HEK293 (cell line): ENCODE data around the gene PIPOX.
A peak's percentile ranks its signal among the peaks of the same experiment; 100 is the strongest.

Experiments used
- CTCF ChIA-PET: fragments of 350-600 bp; formaldehyde crosslinking; extraction: SDS; loops from one replicate; lab custom pipeline; 2021; ENCODE audit warnings: antibody characterized with exemption; lab: Yijun Ruan, JAX
- POLR2A ChIA-PET: fragments of 300-600 bp; formaldehyde crosslinking; extraction: SDS; loops from one replicate; lab custom pipeline; 2020; ENCODE audit warnings: antibody characterized with exemption, inconsistent platforms; lab: Yijun Ruan, JAX
- H3K27ac ChIP-seq: fragments of 200-500 bp; sonication (Bioruptor generic); 2 replicates; pipeline ENCODE4 v1.5.1; 2014; ENCODE audit warnings: low read depth, low read length, control low read depth, inconsistent platforms; ENCODE audit errors: extremely low read depth
- H3K36me3 ChIP-seq, 2 experiments: fragments of 200-500 bp in 1 of 2; sonication (Bioruptor generic) in 1 of 2; 1 replicate in 1 of 2; 2 replicates in 1 of 2; pipeline ENCODE4 v1.5.1; 2014 to 2017; ENCODE audit warnings: inconsistent platforms in 2 of 2, low read length in 2 of 2; ENCODE audit not compliant: control insufficient read depth in 2 of 2, insufficient read depth in 1 of 2
- H3K4me1 ChIP-seq: fragments of 200-500 bp; sonication (Bioruptor generic); 2 replicates; pipeline ENCODE4 v1.5.1; 2014; ENCODE audit warnings: mild to moderate bottlenecking, low read length, inconsistent platforms; ENCODE audit not compliant: control insufficient read depth, insufficient read depth
- H3K4me3 ChIP-seq: 2 replicates; pipeline ENCODE4 v1.5.1; 2011; ENCODE audit warnings: low read depth, mild to moderate bottlenecking, control low read depth, low read length, moderate library complexity
- H3K9me3 ChIP-seq: fragments of 200-500 bp; sonication (Bioruptor generic); 2 replicates; pipeline ENCODE4 v1.5.1; 2014; ENCODE audit warnings: low read depth, low read length, inconsistent platforms; ENCODE audit not compliant: control insufficient read depth, insufficient read depth
- CTCF ChIP-seq: fragments of 450-650 bp; formaldehyde crosslinking; IDR thresholded peaks from 2 replicates; pipeline ENCODE4 v1.5.1; 2016; ENCODE audit warnings: missing biosample characterization, missing genetic modification characterization
- GLIS2 ChIP-seq: fragments of 450-650 bp; formaldehyde crosslinking; IDR thresholded peaks from 2 replicates; pipeline ENCODE4 v1.5.1; 2016; ENCODE audit warnings: missing biosample characterization, missing genetic modification characterization
- MYNN ChIP-seq: fragments of 450-650 bp; formaldehyde crosslinking; IDR thresholded peaks from 2 replicates; pipeline ENCODE4 v1.5.1; 2016; ENCODE audit warnings: missing biosample characterization, missing genetic modification characterization, borderline replicate concordance
- PBX3 ChIP-seq: sonication (generic); formaldehyde crosslinking; IDR thresholded peaks from 2 replicates; pipeline ENCODE4 v1.8.1; 2022; ENCODE audit warnings: mild to moderate bottlenecking, moderate library complexity, missing genetic modification reagents
- SALL2 ChIP-seq: fragments of 450-650 bp; formaldehyde crosslinking; IDR thresholded peaks from 2 replicates; pipeline ENCODE4 v1.5.0; 2017; ENCODE audit warnings: missing biosample characterization, mild to moderate bottlenecking, missing genetic modification characterization, borderline replicate concordance
- ZBTB26 ChIP-seq: fragments of 450-650 bp; formaldehyde crosslinking; optimal IDR thresholded peaks from 2 replicates; pipeline ENCODE3; 2016; ENCODE audit warnings: missing biosample characterization, mild to moderate bottlenecking, missing genetic modification characterization
- ZNF112 ChIP-seq: fragments of 450-650 bp; formaldehyde crosslinking; IDR thresholded peaks from 2 replicates; pipeline ENCODE4 v1.5.0; 2017; ENCODE audit warnings: missing biosample characterization, missing genetic modification characterization
- ZNF248 ChIP-seq: fragments of 450-650 bp; formaldehyde crosslinking; IDR thresholded peaks from 2 replicates; pipeline ENCODE4 v1.5.1; 2017; ENCODE audit warnings: missing biosample characterization, missing genetic modification characterization
- ZNF280C ChIP-seq: fragments of 450-650 bp; formaldehyde crosslinking; IDR thresholded peaks from 2 replicates; pipeline ENCODE4 v1.5.1; 2016; ENCODE audit warnings: missing biosample characterization, missing genetic modification characterization
- ZNF311 ChIP-seq: fragments of 450-650 bp; formaldehyde crosslinking; IDR thresholded peaks from 2 replicates; pipeline ENCODE4 v1.5.1; 2017; ENCODE audit warnings: missing biosample characterization, missing genetic modification characterization, borderline replicate concordance
- ZNF324 ChIP-seq: fragments of 450-650 bp; formaldehyde crosslinking; IDR thresholded peaks from 2 replicates; pipeline ENCODE4 v1.5.1; 2016; ENCODE audit warnings: missing biosample characterization, missing genetic modification characterization
- ZNF335 ChIP-seq: fragments of 450-650 bp; formaldehyde crosslinking; conservative IDR thresholded peaks from 2 replicates; pipeline ENCODE4 v1.5.1; 2016; ENCODE audit warnings: missing biosample characterization, missing genetic modification characterization
- ZNF341 ChIP-seq: fragments of 450-650 bp; formaldehyde crosslinking; IDR thresholded peaks from 2 replicates; pipeline ENCODE4; 2016; ENCODE audit warnings: low read depth, missing biosample characterization, missing genetic modification characterization
- ZNF398 ChIP-seq: fragments of 450-650 bp; formaldehyde crosslinking; IDR thresholded peaks from 2 replicates; pipeline ENCODE4 v1.5.1; 2017; ENCODE audit warnings: missing biosample characterization, missing genetic modification characterization
- ZNF488 ChIP-seq: fragments of 450-650 bp; formaldehyde crosslinking; IDR thresholded peaks from 2 replicates; pipeline ENCODE4 v1.5.1; 2016; ENCODE audit warnings: missing biosample characterization, missing genetic modification characterization
- ZNF513 ChIP-seq: fragments of 450-650 bp; IDR thresholded peaks from 2 replicates; pipeline ENCODE4 v1.5.1; 2018; ENCODE audit warnings: missing biosample characterization, missing genetic modification characterization
- ZNF639 ChIP-seq: fragments of 450-650 bp; formaldehyde crosslinking; IDR thresholded peaks from 2 replicates; pipeline ENCODE4 v1.5.1; 2016; ENCODE audit warnings: missing biosample characterization, missing genetic modification characterization
- ZNF692 ChIP-seq: fragments of 450-650 bp; formaldehyde crosslinking; IDR thresholded peaks from 2 replicates; pipeline ENCODE4 v1.5.1; 2016; ENCODE audit warnings: missing biosample characterization, missing genetic modification characterization
- ZSCAN4 ChIP-seq: fragments of 450-650 bp; formaldehyde crosslinking; IDR thresholded peaks from 2 replicates; pipeline ENCODE4 v1.5.1; 2017; ENCODE audit warnings: missing biosample characterization, missing genetic modification characterization

The PIPOX gene

GRCh38 chr17:29004081-29004692 lies 38.8 kb upstream of the PIPOX start (continued):
- TF ChIP-seq ZNF280C: no peak

GRCh38 chr17:29005936-29006511 lies 36.9 kb upstream of the PIPOX start, which contains the start of gene SEZ6:
TSS of gene SEZ6 (minus strand) at chr17:29006033. CDS start at chr17:29005869, 164 bp downstream.
- Histone ChIP-seq H3K4me3 (peak within 1 kb of the TSS; percentile 22), H3K36me3 (no peaks in the 10 kb centered on the region), H3K27ac (no peak within 1 kb of the TSS), H3K9me3 (no peaks in the 10 kb centered on the region), H3K4me1 (0 out of 2 replicates have a peak, but pooled peaks cover 2% of the 10 kb centered on the region)
- CTCF ChIA-PET: interaction anchor here (0.9 to 2.4 kb wide), 6 partner anchors 41 to 112 kb away, joined by 3 to 6 read pairs (median 4); no protein-coding TSS in a partner anchor
- POLR2A ChIA-PET: no interaction called here
- no peak for TF ChIP-seq MYNN (tag by site-specific recombination)
- TF ChIP-seq ZNF488 (tag by site-specific recombination): no peak
- TF ChIP-seq ZSCAN4: no peak
- TF ChIP-seq ZNF341 (tag by site-specific recombination): no peak
- no peak for TF ChIP-seq ZNF112
- no peak for TF ChIP-seq ZNF639
- TF ChIP-seq ZNF398 (tag by site-specific recombination): no peak
- TF ChIP-seq ZNF335: no peak
- TF ChIP-seq SALL2: no peak
- no peak for TF ChIP-seq ZNF324 (tag by site-specific recombination)
- peak; percentile 51 for TF ChIP-seq ZBTB26 (tag by site-specific recombination)
- TF ChIP-seq PBX3 (CRISPR knock-in tag): peak; percentile 96
- no peak for TF ChIP-seq ZNF311 (tag by site-specific recombination)
- no peak for TF ChIP-seq ZNF692 (tag by site-specific recombination)
- TF ChIP-seq ZNF513: no peak
- TF ChIP-seq CTCF (tag by site-specific recombination): no peak
- no peak for TF ChIP-seq ZNF248 (tag by site-specific recombination)
- peak; percentile 47; the same call in 1 of the 2 replicates for TF ChIP-seq GLIS2 (tag by site-specific recombination)
